ENCODE data around the gene UBE2G1. TPM values are rescaled to one million over a fixed set of nuclear protein-coding genes. Genes with fewer than 3 reads are reported as not detected.

The UBE2G1 gene
- polyA plus RNA-seq, 1 donor from 2014 or later = 65.8 TPM

GRCh38 chr17:4358154-4358553 is 8.3 kb downstream of the UBE2G1 start:
- TF ChIP-seq SMC3 (conservative IDR thresholded peaks at IDR 0.05; ENCODE audit: poor library complexity) = no peak
- no peak for TF ChIP-seq EP300 (conservative IDR thresholded peaks at IDR 0.05; ENCODE audit: poor library complexity, severe bottlenecking)
- no peak for TF ChIP-seq MXI1 (conservative IDR thresholded peaks at IDR 0.05; ENCODE audit: poor library complexity, severe bottlenecking)
- TF ChIP-seq EZH2 (IDR thresholded peaks at IDR 0.05; ENCODE audit: borderline replicate concordance, insufficient read depth, low read length, poor library complexity, severe bottlenecking) = no peak
- no peak for TF ChIP-seq POLR2AphosphoS5 (IDR thresholded peaks at IDR 0.05)
- TF ChIP-seq, protein P1, sequence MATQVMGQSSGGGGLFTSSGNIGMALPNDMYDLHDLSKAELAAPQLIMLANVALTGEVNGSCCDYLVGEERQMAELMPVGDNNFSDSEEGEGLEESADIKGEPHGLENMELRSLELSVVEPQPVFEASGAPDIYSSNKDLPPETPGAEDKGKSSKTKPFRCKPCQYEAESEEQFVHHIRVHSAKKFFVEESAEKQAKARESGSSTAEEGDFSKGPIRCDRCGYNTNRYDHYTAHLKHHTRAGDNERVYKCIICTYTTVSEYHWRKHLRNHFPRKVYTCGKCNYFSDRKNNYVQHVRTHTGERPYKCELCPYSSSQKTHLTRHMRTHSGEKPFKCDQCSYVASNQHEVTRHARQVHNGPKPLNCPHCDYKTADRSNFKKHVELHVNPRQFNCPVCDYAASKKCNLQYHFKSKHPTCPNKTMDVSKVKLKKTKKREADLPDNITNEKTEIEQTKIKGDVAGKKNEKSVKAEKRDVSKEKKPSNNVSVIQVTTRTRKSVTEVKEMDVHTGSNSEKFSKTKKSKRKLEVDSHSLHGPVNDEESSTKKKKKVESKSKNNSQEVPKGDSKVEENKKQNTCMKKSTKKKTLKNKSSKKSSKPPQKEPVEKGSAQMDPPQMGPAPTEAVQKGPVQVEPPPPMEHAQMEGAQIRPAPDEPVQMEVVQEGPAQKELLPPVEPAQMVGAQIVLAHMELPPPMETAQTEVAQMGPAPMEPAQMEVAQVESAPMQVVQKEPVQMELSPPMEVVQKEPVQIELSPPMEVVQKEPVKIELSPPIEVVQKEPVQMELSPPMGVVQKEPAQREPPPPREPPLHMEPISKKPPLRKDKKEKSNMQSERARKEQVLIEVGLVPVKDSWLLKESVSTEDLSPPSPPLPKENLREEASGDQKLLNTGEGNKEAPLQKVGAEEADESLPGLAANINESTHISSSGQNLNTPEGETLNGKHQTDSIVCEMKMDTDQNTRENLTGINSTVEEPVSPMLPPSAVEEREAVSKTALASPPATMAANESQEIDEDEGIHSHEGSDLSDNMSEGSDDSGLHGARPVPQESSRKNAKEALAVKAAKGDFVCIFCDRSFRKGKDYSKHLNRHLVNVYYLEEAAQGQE (IDR thresholded peaks at IDR 0.05; ENCODE audit: borderline replicate concordance) = no peak
- TF ChIP-seq RAD21 (conservative IDR thresholded peaks at IDR 0.05) = no peak
- Histone ChIP-seq H3K4me3 (ENCODE audit: low read length) (no peak overlapping the region), H3F3A (ENCODE audit: insufficient read depth, low read length, poor library complexity, severe bottlenecking) (no peaks in the 10 kb centered on the region), H3K36me3 (ENCODE audit: insufficient read depth, low read length) (no peaks in the 10 kb centered on the region), H2AFZ (ENCODE audit: low read depth, low read length) (no peak overlapping the region), H3K27me3 (ENCODE audit: insufficient read depth, low read depth, low read length) (no peaks in the 10 kb centered on the region), H3K9me2 (ENCODE audit: insufficient read depth, low read length) (no peaks in the 10 kb centered on the region), H3K4me2 (ENCODE audit: low read length) (no peak overlapping the region), H3K27ac (ENCODE audit: low read length) (no peak overlapping the region), H3K79me2 (replicated peaks; ENCODE audit: insufficient read depth, low read length) (peaks cover 82% of the 10 kb centered on the region), H3K9me3 (ENCODE audit: low read length) (no peaks in the 10 kb centered on the region), H4K20me1 (ENCODE audit: insufficient read depth) (no peaks in the 10 kb centered on the region), H3K9ac (ENCODE audit: low read length) (no peak overlapping the region)

DNA sequence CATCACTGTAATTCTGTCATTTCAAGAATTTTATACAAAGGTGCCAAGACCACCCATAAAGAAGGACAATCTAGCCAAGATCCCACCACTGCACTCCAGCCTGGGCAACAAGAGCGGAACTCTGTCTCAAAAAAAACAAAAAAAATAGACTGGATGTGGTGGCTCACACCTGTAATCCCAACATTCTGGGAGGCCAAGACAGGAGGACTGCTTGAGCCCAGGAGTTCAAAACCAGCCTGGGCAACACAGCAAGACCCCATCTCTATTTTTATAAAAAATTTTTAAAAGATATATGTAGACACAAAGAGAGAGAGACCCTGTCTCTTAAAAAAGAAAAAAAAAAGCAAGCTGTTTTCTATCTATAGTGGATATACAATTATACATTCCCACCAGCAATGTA is 8.8 kb downstream of the UBE2G1 start:
- peaks cover 77% of the 10 kb centered on the region for H3K79me2 ChIP-seq (replicated peaks; ENCODE audit: insufficient read depth, low read length)
- H3K4me3 ChIP-seq (ENCODE audit: low read length) = no peak overlapping the region
- no peak overlapping the region for H2AFZ ChIP-seq (ENCODE audit: low read depth, low read length)
- H3F3A ChIP-seq (ENCODE audit: insufficient read depth, low read length, poor library complexity, severe bottlenecking) = no peaks in the 10 kb centered on the region
- H3K4me2 ChIP-seq (ENCODE audit: low read length) = no peak overlapping the region
- H3K27me3 ChIP-seq (ENCODE audit: insufficient read depth, low read depth, low read length) = no peaks in the 10 kb centered on the region
- TF ChIP-seq, protein P1 (IDR thresholded peaks at IDR 0.05; ENCODE audit: borderline replicate concordance) = no peak
- no peak for TF ChIP-seq CTCF (IDR thresholded peaks at IDR 0.05; ENCODE audit: poor library complexity, severe bottlenecking)
- H3K27ac ChIP-seq (ENCODE audit: low read length) = no peak overlapping the region
- no peaks in the 10 kb centered on the region for H4K20me1 ChIP-seq (ENCODE audit: insufficient read depth)
- no peaks in the 10 kb centered on the region for H3K36me3 ChIP-seq (ENCODE audit: insufficient read depth, low read length)
- H3K9me3 ChIP-seq (ENCODE audit: low read length) = no peaks in the 10 kb centered on the region
- H3K9ac ChIP-seq (ENCODE audit: low read length) = no peak overlapping the region
- no peaks in the 10 kb centered on the region for H3K9me2 ChIP-seq (ENCODE audit: insufficient read depth, low read length)

All from neural cell (in vitro differentiated cells).